ENCODE measurements around the gene KAT6B.

DNA sequence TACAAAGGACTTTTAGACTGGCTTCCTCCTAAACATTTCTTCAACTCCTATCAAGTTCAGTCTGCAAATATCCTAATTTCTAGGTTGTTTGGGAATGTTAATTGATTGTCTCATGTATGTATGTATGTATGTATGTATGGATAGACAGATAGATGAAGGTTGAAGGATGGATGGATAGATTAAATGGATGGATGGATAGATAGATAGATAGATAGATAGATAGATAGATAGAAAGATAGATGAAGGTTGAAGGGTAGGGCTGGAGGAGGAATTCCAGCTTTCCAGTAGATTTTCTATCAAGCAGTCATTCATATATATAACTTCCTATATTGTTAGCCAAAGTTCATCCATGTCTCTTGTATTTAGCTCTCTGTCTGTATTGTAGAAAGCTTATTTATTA is 85.8 kb downstream of the KAT6B start:
- TF ChIP-seq POLR2A (IDR thresholded peaks at IDR 0.05; ENCODE audit: low read depth, low read length), result no peak
- no peak for TF ChIP-seq POLR2AphosphoS5 (IDR thresholded peaks at IDR 0.05; ENCODE audit: low read depth, low read length)
- no peak for TF ChIP-seq SPI1 (IDR thresholded peaks at IDR 0.05; ENCODE audit: low read depth, low read length)
- no peak for TF ChIP-seq TAF1 (IDR thresholded peaks at IDR 0.05; ENCODE audit: low read depth, low read length)

All from GM12891 (cell line).